SK-N-SH (cell line): ENCODE results near the gene ATG9A. TPM values are rescaled to one million over a fixed set of nuclear protein-coding genes. Genes with fewer than 3 reads are reported as not detected.
A peak's percentile ranks its signal among the peaks of the same experiment; 100 is the strongest.

ENCODE experiments used
- CTCF ChIA-PET: fragments of 300-600, 350-600 bp; formaldehyde crosslinking; extraction: SDS; loops from one replicate; lab custom pipeline; 2021; lab: Yijun Ruan, JAX
- POLR2A ChIA-PET: fragments of 350-600 bp; sonication (Branson Sonifier 250); formaldehyde crosslinking; extraction: SDS; loops from one replicate; lab custom pipeline; 2020; ENCODE audit warnings: antibody characterized with exemption, inconsistent platforms; lab: Yijun Ruan, JAX
- DNase-seq: peaks from one replicate; pipeline ENCODE4 v3.0.0; 2012
- H2AFZ ChIP-seq: fragments of 200-600 bp; sonication (generic); 2 replicates; pipeline ENCODE4 v1.8.1; 2016; ENCODE audit warnings: antibody characterized with exemption, mild to moderate bottlenecking, low read depth
- H3F3A ChIP-seq: fragments of 200-600 bp; sonication (generic); replicated peaks from 2 replicates; pipeline ENCODE3; 2016; ENCODE audit warnings: antibody characterized with exemption, mild to moderate bottlenecking; ENCODE audit not compliant: insufficient read depth
- H3K27ac ChIP-seq, 2 experiments: fragments of 200-500 bp in 1 of 2; fragments of 200-600 bp in 1 of 2; sonication (Bioruptor generic) in 1 of 2; sonication (generic), shearing (Covaris generic) in 1 of 2; 2 replicates each; pipeline versions ENCODE4 v1.5.1 to v1.6.1; 2014 to 2016; ENCODE audit warnings: low read depth in 2 of 2, inconsistent platforms in 1 of 2, low read length in 1 of 2, mild to moderate bottlenecking in 1 of 2, mixed read lengths in 1 of 2
- H3K27me3 ChIP-seq: fragments of 200-600 bp; sonication (generic), shearing (Covaris generic); 2 replicates; pipeline ENCODE4 v1.6.1; 2016; ENCODE audit warnings: mixed run types; ENCODE audit not compliant: insufficient read depth
- H3K36me3 ChIP-seq, 2 experiments: fragments of 200-500 bp in 1 of 2; fragments of 200-600 bp in 1 of 2; sonication (Bioruptor generic) in 1 of 2; sonication (generic) in 1 of 2; replicated peaks in 1 of 2; 2 replicates each; pipeline versions ENCODE3 to v1.5.1; 2014 to 2016; ENCODE audit warnings: low read length in 1 of 2, mild to moderate bottlenecking in 1 of 2; ENCODE audit not compliant: insufficient read depth in 2 of 2, control insufficient read depth in 1 of 2
- H3K4me1 ChIP-seq, 2 experiments: fragments of 200-500 bp in 1 of 2; fragments of 200-600 bp in 1 of 2; sonication (Bioruptor generic) in 1 of 2; sonication (generic), shearing (Covaris generic) in 1 of 2; 2 replicates each; pipeline versions ENCODE4 v1.5.1 to v1.6.1; 2014 to 2016; ENCODE audit warnings: low read depth in 1 of 2, low read length in 1 of 2, mixed run types in 1 of 2; ENCODE audit not compliant: insufficient read depth in 2 of 2, control insufficient read depth in 1 of 2
- H3K4me2 ChIP-seq: fragments of 200-600 bp; sonication (generic), shearing (Covaris generic); 2 replicates; pipeline ENCODE4 v1.6.1; 2017; ENCODE audit warnings: mixed run types
- H3K4me3 ChIP-seq, 2 experiments: fragments of 200-500 bp in 1 of 2; fragments of 200-600 bp in 1 of 2; sonication (Bioruptor generic) in 1 of 2; sonication (generic), shearing (Covaris generic) in 1 of 2; 2 replicates each; pipeline versions ENCODE4 v1.5.1 to v1.8.1; 2014 to 2016; ENCODE audit warnings: low read depth in 2 of 2, inconsistent platforms in 1 of 2, low read length in 1 of 2, mild to moderate bottlenecking in 1 of 2, mixed read lengths in 1 of 2, moderate library complexity in 1 of 2
- H3K79me2 ChIP-seq: fragments of 200-600 bp; sonication (generic); 2 replicates; pipeline ENCODE4 v1.8.1; 2017; ENCODE audit warnings: mild to moderate bottlenecking; ENCODE audit not compliant: insufficient read depth
- H3K9ac ChIP-seq: fragments of 200-600 bp; sonication (generic); 2 replicates; pipeline ENCODE4 v1.6.1; 2017; ENCODE audit warnings: mixed run types
- H3K9me2 ChIP-seq: fragments of 200-600 bp; sonication (generic); 2 replicates; pipeline ENCODE4 v1.6.1; 2017; ENCODE audit warnings: mixed run types
- H3K9me3 ChIP-seq: fragments of 200-600 bp; sonication (generic); 2 replicates; pipeline ENCODE4 v1.6.1; 2017; ENCODE audit warnings: mixed run types, mild to moderate bottlenecking, moderate library complexity
- H4K20me1 ChIP-seq: fragments of 200-600 bp; sonication (generic); 2 replicates; pipeline ENCODE4 v1.6.1; 2017; ENCODE audit warnings: mild to moderate bottlenecking, mixed run types; ENCODE audit not compliant: insufficient read depth
- CHD2 ChIP-seq: fragments of 150-350 bp; IDR thresholded peaks from 2 replicates; pipeline ENCODE4 v1.6.1; 2018; ENCODE audit warnings: low read length; ENCODE audit not compliant: partially characterized antibody
- CTCF ChIP-seq: fragments of 200-600 bp; sonication (generic); IDR thresholded peaks from 2 replicates; pipeline ENCODE4 v1.6.1; 2017; ENCODE audit warnings: antibody characterized with exemption, mild to moderate bottlenecking, moderate library complexity
- EP300 ChIP-seq, 2 experiments: IDR thresholded peaks; 2 replicates each; pipeline versions ENCODE4 v1.4.0 to v1.6.1; 2012; ENCODE audit warnings: borderline replicate concordance in 1 of 2, low read depth in 1 of 2, low read length in 1 of 2
- FOXJ3 ChIP-seq: sonication (generic); formaldehyde crosslinking; IDR thresholded peaks from 2 replicates; pipeline ENCODE4 v1.5.1; 2020; ENCODE audit warnings: mild to moderate bottlenecking, missing genetic modification reagents
- NRF1 ChIP-seq: IDR thresholded peaks from 2 replicates; pipeline ENCODE4 v1.6.1; 2012; ENCODE audit warnings: low read depth, mild to moderate bottlenecking, low read length
- RCOR1 ChIP-seq: fragments of 150-350 bp; IDR thresholded peaks from 2 replicates; pipeline ENCODE4 v1.6.1; 2017; ENCODE audit warnings: antibody characterized with exemption, low read length
- REST ChIP-seq: IDR thresholded peaks from 2 replicates; pipeline ENCODE4 v1.6.1; 2012; ENCODE audit warnings: mild to moderate bottlenecking, low read depth, low read length, moderate library complexity
- SIN3A ChIP-seq: IDR thresholded peaks from 2 replicates; pipeline ENCODE4 v1.6.1; 2012; ENCODE audit warnings: low read depth, mild to moderate bottlenecking, low read length, moderate library complexity, borderline replicate concordance
- WGBS: methylation state at CpG from one replicate; pipeline ENCODE4 v1.1.6; 2017; ENCODE audit warnings: low lambda C conversion rate; 5-methylcytosine and 5-hydroxymethylcytosine counted together
- polyA plus RNA-seq, 3 experiments: library from polyadenylated mRNA; depleted of rRNA; stranded (reverse); fragments of >200 nt; gene quantifications; 2 replicates each; pipeline ENCODE4 v1.2.3, GENCODE V29; 2012

The ATG9A gene
- polyA plus RNA-seq, 1 of the 3 experiments (the other 2 are of a cell fraction) = 29.6 TPM

- 0 out of 2 replicates have a peak, but pooled peaks have one; percentile 5 for TF ChIP-seq FOXJ3 (CRISPR knock-in tag)
Measured at GRCh38 chr2:219176818-219177551, 52.5 kb downstream of the ATG9A start, which contains the start of gene CNPPD1 (continued).

- CTCF ChIA-PET = interaction anchor here (0.6 to 8.7 kb wide), 21 partner anchors 10 to 373 kb away, joined by 3 to 104 read pairs (median 4); partner anchors contain the start of genes DNAJB2, GLB1L, NHEJ1 and STK16
- peak overlapping the region; percentile 95 to 97 for H3K27ac ChIP-seq
- H3K9ac ChIP-seq = peak overlapping the region; percentile 77
- peaks cover 0 to 17% of the 10 kb centered on the region in 2 experiments; a peak in 2 of 4 replicates for H3K4me1 ChIP-seq
- H3K4me3 ChIP-seq = peak overlapping the region; percentile 80 to 89
- peak; percentile 67 for DNase-seq
- H3K4me2 ChIP-seq = peak overlapping the region; percentile 96
- peaks cover 38% of the 10 kb centered on the region for H3K79me2 ChIP-seq
- no peak for TF ChIP-seq NRF1
- peak; percentile 55; the same call in 1 of the 2 replicates for TF ChIP-seq REST
- no peak for TF ChIP-seq CHD2
- TF ChIP-seq CTCF = peak; percentile 34
- 0 out of 4 replicates have a peak, but pooled peaks of 1 of the 2 experiments have one; percentile 3 for TF ChIP-seq EP300 (IDR thresholded peaks at IDR 0.05; ENCODE audit: borderline replicate concordance in 1 of 2, low read depth in 1 of 2, low read length in 1 of 2)
- no peak for TF ChIP-seq SIN3A
- no peak for TF ChIP-seq RCOR1
- H3K27me3 ChIP-seq = no peaks in the 10 kb centered on the region
- peaks cover 25 to 50% of the 10 kb centered on the region in 2 experiments for H3K36me3 ChIP-seq
- whole genome bisulfite sequencing = 5% methylated on average over 24 of the region's 45 CpGs
- POLR2A ChIA-PET = interaction anchor here (0.6 to 2.3 kb wide), 15 partner anchors 11 to 306 kb away, joined by 3 to 13 read pairs (median 4); partner anchors contain the start of genes ABCB6, ANKZF1, ATG9A and DNAJB2
- no peaks in the 10 kb centered on the region for H3K9me3 ChIP-seq
- H4K20me1 ChIP-seq = peaks cover 10% of the 10 kb centered on the region
- H2AFZ ChIP-seq = peak overlapping the region; percentile 91
- peaks cover 10% of the 10 kb centered on the region for H3F3A ChIP-seq
- H3K9me2 ChIP-seq = no peaks in the 10 kb centered on the region
Measured at GRCh38 chr2:219175928-219176817, 53.3 kb downstream of the ATG9A start.
